Measurements from ENCODE around the gene RECK.

The RECK gene

GRCh38 chr9:36161187-36161586, 124.5 kb downstream of the RECK start:
- no peak for DNase-seq
- in situ Hi-C loops (cut with HindIII; ENCODE audit: low pct_ligation_motif_present, low pct_unique_long_range_greater_than_20kb, low sequenced_read_pairs): no loop called here

- no peak for DNase-seq
- in situ Hi-C loops (cut with HindIII; ENCODE audit: low pct_ligation_motif_present, low pct_unique_long_range_greater_than_20kb, low sequenced_read_pairs): no loop called here
These were observed 125.6 kb downstream of the RECK start for GRCh38 chr9:36162211-36162738.

GRCh38 chr9:36163049-36163785, 126.5 kb downstream of the RECK start:
- in situ Hi-C loops (cut with HindIII; ENCODE audit: low pct_ligation_motif_present, low pct_unique_long_range_greater_than_20kb, low sequenced_read_pairs): no loop called here
- DNase-seq: peak; percentile 27

- in situ Hi-C loops (cut with HindIII; ENCODE audit: low pct_ligation_motif_present, low pct_unique_long_range_greater_than_20kb, low sequenced_read_pairs): no loop called here
- no peak for DNase-seq
These were observed 127.1 kb downstream of the RECK start for GRCh38 chr9:36163786-36164170.

GRCh38 chr9:36164372-36164771, 127.7 kb downstream of the RECK start:
- no peak for DNase-seq
- in situ Hi-C loops (cut with HindIII; ENCODE audit: low pct_ligation_motif_present, low pct_unique_long_range_greater_than_20kb, low sequenced_read_pairs): no loop called here

GRCh38 chr9:36164989-36165388, 128.3 kb downstream of the RECK start:
- DNase-seq: no peak
- in situ Hi-C loops (cut with HindIII; ENCODE audit: low pct_ligation_motif_present, low pct_unique_long_range_greater_than_20kb, low sequenced_read_pairs): no loop called here

- no peak for DNase-seq
- in situ Hi-C loops (cut with HindIII; ENCODE audit: low pct_ligation_motif_present, low pct_unique_long_range_greater_than_20kb, low sequenced_read_pairs): no loop called here
These were observed 129.1 kb downstream of the RECK start for GRCh38 chr9:36165826-36166167.

GRCh38 chr9:36166168-36166927, 129.6 kb downstream of the RECK start:
- in situ Hi-C loops (cut with HindIII; ENCODE audit: low pct_ligation_motif_present, low pct_unique_long_range_greater_than_20kb, low sequenced_read_pairs): no loop called here
- DNase-seq: peak; percentile 80

- no peak for DNase-seq
- in situ Hi-C loops (cut with HindIII; ENCODE audit: low pct_ligation_motif_present, low pct_unique_long_range_greater_than_20kb, low sequenced_read_pairs): no loop called here
These were observed 132.5 kb downstream of the RECK start, which contains the start of gene CCIN for GRCh38 chr9:36169166-36169565. TSS of gene CCIN (plus strand) at chr9:36169388. CDS start at chr9:36169503, 115 bp downstream.

GRCh38 chr9:36169708-36170107, 133.0 kb downstream of the RECK start:
- in situ Hi-C loops (cut with HindIII; ENCODE audit: low pct_ligation_motif_present, low pct_unique_long_range_greater_than_20kb, low sequenced_read_pairs): no loop called here

GRCh38 chr9:36170531-36170930, 133.8 kb downstream of the RECK start:
- in situ Hi-C loops (cut with HindIII; ENCODE audit: low pct_ligation_motif_present, low pct_unique_long_range_greater_than_20kb, low sequenced_read_pairs): no loop called here
- DNase-seq: no peak

More at GRCh38 chr9:36169708-36170107, 133.0 kb downstream of the RECK start:
- DNase-seq: no peak

- in situ Hi-C loops (cut with HindIII; ENCODE audit: low pct_ligation_motif_present, low pct_unique_long_range_greater_than_20kb, low sequenced_read_pairs): no loop called here
- no peak for DNase-seq
These were observed 137.1 kb downstream of the RECK start for GRCh38 chr9:36173861-36174260.

Data from ACHN (cell line).